GM19025 (cell line): ENCODE measurements around the gene SLC25A42.
"Not testable (repeated sequence)": the region's sequence is repeated elsewhere in the genome, so short reads cannot be mapped to it uniquely, and the experiment has no call there.

ENCODE experiments used
- ATAC-seq: cut with Tn5 transposase; IDR thresholded peaks from one replicate; pipeline ENCODE4 v1.9.1; 2021; ENCODE audit warnings: mild to moderate bottlenecking, low read depth, moderate library complexity; ENCODE audit not compliant: unreplicated experiment

SLC25A42 gene

GRCh38 chr19:19063183-19064097 is at the start of gene SLC25A42:
Gene SLC25A42, plus strand, starts transcription at chr19:19063994. Its CDS starts 32,131 bp downstream, at chr19:19096125.
- ATAC-seq = peak; percentile 96

DNA sequence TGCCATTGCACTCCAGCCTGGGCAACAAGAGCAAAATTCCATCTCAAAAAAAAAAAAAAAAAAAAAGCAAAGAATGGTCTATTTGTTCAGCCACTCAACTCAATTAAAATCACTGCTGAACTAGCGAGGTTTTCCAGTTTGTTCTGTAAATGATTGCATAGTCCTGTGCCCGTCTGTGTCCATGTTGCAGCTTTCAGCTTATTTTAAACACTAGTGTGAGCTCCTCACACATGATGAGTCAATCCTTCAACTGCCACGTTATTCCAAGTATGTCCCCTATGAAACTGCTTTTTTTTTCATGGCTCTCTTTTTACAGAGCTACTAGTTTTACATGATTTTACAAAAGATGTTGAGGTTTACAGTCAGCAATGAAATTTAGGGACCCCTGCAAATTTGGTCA is 42.7 kb upstream of the SLC25A42 start:
- no peak for ATAC-seq

DNA sequence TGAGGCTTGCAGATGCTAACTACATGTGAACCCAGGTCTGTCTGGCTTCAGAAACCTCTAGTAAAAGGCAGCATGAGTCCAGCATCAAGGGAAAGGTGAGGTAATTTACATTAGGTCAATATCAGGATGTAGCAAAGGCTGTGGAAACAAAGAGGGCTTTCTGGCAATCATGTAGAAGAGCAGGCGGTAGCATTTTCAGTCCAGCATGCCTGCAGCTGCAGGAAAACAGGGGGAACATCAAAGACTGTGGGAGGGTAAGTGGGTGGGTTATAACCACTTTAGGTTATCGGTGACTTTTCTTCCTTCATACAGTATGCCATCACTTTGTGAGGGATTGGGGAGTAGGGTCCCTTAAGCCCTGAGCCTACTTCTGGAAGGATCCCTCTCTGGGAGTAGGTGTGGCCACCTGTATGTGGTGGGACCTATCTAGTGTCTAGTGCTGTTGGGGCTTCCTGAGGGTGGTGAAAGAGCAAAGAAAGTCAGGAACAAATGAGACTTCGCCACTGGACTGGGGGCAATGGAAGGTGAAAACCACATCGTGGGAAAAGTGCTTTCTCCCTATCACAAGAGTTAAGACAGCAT is 41.3 kb upstream of the SLC25A42 start:
- no peak for ATAC-seq

- ATAC-seq = not testable (repeated sequence)
Observed at GRCh38 chr19:19023376-19023775, 40.4 kb upstream of the SLC25A42 start.

DNA sequence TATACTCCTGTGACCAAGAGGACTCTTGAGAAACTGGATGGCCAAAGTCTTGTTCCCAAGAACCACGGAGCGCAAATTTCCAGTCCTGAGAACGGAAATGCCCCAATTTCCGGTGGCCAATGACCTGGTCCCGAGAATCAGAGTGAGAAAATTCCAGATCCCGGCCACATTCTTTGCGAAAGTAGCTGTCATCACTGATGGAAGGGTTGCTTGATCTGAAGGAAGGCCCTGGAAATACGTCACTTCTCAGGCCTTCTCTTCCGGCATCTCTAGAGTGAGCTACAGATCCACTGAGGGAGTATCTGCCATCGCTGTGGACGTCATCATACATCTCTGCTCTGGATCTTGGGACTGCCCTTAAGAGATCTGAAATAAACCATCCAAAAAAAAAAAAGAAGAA is 37.9 kb upstream of the SLC25A42 start:
- ATAC-seq = no peak

DNA sequence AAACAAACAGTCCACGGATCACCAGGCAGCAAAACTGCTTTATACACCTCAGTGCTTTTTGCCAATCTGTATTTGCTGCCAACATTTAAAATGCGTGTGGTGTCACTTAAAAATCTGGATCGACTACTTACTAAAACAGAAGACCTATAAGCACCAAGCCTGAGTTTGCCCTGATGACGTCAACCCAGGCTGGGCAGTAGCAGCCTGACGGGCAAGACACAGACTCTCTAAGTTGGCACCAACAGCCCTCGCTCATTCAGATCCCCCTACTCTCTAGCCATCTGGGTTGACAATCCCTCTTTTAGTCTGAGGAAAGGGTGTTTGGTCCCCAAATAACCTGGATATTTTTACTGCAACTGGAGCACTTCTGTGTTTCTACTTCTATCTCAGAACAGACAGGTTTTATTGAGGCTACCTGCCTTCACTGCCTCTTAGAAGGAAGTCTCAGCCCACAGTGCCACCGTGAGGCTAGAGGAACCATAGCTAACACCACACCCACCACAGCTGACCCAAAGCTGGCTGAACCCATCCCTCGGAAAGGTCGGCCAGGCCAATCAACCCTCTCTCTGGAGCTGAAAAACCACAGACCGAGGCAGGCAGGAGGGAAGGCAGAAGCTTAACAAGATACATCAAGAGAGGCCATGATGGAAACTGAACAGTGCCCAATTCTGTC is 37.4 kb upstream of the SLC25A42 start:
- ATAC-seq = no peak

DNA sequence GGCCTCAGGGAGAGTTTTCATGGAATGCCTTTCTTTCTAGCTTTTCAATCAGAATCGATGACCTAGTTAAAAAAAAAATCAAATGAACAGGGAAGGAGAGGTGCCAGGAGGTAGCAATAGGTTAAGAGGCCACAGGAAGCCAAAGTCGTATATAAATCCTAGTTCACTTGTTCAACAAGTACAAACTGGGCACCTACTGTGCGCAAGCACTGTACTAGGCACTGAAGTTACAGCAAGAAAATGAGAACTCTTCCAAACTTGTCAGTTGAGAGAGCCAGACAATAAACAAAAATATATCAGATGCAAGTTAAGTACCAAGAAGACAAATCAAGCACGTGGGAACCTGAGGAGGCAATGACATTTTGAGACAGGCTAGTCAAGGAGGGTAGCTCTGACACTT is 36.6 kb upstream of the SLC25A42 start:
- no peak for ATAC-seq

DNA sequence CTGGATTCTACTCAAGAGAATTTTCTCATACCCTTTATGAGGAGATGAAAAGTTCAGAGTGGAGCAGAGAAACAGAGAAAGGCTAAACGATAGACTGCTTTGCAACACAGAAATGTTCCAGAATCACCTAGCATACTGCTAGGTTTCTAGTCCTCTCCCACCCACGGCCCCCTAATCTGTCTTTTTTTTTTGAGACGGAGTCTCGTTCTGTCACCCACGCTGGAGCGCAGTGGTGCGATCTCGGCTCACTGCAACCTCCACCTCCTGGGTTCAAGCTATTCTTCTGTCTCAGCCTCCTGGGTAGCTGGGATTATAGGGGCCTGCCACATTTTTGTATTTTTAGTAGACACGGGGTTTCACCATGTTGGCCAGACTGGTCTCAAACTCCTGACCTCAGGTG is 35.3 kb upstream of the SLC25A42 start:
- no peak for ATAC-seq

DNA sequence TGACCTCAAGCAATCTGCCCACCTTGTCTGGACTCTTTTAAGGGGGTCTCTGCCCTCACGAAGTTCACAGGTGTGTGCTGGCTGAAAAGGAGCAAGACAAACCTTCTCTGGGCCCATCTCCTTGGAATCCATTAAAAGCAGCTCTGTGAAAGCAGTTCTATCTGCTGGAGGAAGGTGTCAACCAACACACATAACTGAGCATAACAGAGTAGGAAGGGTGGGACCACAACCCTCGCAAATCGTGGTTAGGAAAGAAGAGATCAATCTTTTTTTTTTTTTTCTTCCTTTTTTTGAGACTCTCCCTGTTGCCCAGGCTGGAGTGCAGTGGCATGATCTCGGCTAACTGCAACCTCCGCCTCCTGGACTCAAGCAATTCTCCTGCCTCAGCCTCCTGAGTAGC is 31.9 kb upstream of the SLC25A42 start:
- ATAC-seq = no peak

GRCh38 chr19:19032420-19033175 is 31.2 kb upstream of the SLC25A42 start:
- ATAC-seq = peak; percentile 9

DNA sequence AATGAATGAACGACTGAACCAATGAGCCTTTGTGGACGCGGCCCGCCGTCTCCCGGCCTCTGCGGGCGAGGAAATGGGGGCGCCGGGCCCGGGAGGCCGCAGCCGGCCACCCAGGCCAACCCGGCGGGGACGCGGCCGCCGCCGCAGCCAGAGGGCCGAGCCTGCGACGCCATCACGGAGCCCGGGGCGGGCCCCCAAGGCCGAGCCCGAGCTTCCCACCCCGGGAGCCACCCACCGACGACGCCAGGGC is 30.7 kb upstream of the SLC25A42 start:
- ATAC-seq = peak; percentile 16

DNA sequence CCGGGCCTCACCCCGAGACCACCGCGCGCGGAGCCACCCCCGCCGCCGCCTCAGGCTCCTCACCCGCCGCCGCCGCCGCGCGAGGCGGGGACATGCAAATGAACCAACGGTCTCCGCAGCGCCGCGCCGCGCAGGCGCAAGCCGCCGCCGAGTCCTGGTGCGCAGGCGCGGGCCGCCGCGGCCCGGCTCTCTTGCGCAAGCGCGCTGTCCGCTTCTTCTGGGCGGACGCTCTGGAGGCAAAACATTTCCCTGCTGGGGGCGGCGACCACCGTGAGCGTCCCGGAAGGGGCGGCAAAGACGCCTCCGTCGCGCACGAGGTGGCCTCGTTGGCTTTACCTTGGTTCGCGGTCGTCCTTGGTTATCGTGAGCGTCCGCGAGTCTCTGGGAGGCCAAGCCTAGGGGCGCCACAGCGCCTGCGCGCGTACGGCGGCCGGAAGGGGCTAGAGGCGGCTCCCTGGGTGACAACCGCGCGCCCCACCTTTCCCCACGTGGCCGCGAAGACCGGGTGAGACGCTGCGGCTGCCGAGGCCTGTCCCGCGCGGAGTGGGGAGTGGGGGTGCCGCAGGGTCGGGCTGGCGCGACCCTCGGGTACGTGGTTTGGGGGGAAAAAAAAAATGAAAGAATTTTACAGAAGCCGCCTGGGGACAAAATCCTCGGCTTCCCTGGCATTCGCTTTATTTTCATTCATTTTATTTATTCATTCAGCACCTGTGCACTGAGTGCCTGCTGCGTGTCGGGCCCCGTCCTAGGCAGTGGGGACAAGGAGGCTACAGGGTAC is 30.2 kb upstream of the SLC25A42 start, which contains the start of the genes ARMC6 and SUGP2:
TSS of gene ARMC6 (plus strand) at position 178 of the 778 bp plus-strand sequence. CDS start 607 bp downstream, outside the sequence.
TSS of gene SUGP2 (minus strand) at position 92 of the 778 bp plus-strand sequence. CDS start 2,446 bp downstream, outside the sequence.
- peak; percentile 67 for ATAC-seq

DNA sequence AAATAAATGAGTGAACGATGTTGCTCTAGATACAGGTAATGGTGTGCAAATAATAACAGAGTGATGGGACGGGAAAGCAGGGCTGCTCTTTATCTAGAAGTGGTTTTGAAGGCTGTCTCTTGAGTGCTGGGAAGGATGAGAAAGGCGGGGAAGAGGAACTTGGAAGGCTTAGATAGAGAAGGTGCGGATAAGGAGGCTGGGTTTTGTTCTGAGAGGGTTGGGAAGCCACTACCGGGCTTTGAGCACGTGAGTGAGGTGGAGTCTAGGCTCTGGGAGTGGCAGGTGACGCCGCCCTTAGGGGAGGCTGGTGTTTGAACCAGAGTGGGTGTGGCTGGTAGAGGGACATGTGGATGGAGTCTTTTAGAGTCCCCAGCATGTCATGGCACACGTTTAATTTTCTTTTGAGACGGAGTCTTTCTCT is 29.6 kb upstream of the SLC25A42 start:
- ATAC-seq = no peak

DNA sequence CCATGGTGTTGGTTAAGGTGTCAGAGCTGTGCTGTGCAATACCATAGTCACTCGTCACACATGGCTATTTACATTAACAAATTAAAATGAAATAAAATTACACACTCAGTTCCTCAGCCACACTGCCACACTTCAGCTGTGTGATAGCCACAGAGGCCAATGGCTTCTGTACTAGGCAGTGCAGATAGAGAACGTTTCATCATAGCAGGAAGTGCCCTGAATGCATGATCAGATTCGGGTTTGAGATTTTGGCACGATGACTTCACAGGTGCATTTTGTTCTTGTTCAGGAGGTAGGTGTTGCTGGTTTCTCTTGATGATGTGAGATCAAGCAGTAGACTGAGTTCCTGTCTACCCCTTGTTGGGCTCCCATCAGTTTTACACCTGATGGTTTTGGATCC is 23.9 kb upstream of the SLC25A42 start:
- ATAC-seq = no peak

- ATAC-seq = no peak
Observed at GRCh38 chr19:19040417-19040816, 23.4 kb upstream of the SLC25A42 start.

- ATAC-seq = no peak
Observed at GRCh38 chr19:19042732-19043280, 21.0 kb upstream of the SLC25A42 start.

- ATAC-seq = no peak
Observed at GRCh38 chr19:19043481-19043880, 20.3 kb upstream of the SLC25A42 start.

DNA sequence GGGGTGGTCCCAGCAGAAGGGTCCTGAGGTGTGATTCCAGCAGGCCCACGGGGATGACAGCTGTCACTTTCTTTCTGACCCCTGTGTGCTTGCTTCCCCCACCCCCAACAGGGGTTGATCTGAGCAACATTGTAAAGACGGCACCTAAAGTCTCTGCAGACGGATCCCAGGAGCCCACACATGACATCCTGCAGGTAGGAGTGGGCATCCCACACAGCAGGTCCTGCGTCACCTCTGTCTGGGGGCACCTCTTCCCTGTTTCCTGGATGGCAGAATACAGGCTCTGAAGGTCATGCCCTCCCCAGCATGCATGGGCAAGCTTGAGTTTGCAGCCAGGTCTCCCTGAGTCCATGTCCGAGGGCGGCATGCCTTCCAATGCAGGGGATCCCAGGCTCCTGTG is 19.9 kb upstream of the SLC25A42 start:
- ATAC-seq = no peak

DNA sequence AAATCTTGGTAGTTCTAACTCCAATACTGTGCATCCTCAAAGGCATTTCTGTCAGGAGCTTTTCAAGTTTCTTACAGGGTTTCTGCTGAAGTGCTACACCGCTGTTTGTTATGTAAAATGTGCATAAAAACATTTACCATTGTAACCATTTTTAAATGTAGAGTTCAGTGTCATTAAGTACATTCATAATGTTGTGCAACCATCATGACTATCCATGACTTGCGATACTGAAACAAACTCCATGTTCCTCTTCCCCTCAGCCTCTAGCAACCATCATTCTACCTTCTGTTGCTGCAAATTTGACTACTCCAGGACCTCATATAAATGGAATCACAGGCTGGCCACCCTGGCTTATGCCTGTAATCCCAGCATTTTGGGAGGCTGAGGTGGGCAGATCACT is 14.4 kb upstream of the SLC25A42 start:
- ATAC-seq = no peak

DNA sequence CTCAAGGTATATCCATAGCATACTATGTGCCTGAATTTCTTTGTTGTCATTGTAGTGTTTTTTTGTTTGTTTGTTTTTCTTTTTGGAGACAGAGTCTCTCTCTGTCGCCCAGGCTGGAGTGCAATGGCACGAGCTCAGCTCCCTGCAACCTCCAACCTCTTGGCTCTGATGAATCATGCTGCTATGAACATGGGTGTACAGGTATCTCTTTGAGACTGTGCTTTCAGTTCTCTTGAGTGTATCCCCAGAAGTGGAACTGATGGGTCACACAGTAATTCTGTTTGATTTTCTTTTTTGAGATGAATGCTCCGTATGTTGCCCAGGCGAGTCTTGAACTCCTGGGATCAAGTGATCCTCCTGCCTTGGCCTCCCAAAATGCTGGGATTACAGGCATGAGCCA is 13.7 kb upstream of the SLC25A42 start:
- no peak for ATAC-seq
